Urothelium cell line (cell line): ENCODE data around the gene GPRASP2.
A peak's percentile ranks its signal among the peaks of the same experiment; 100 is the strongest.
"Not testable (repeated sequence)": the region's sequence is repeated elsewhere in the genome, so short reads cannot be mapped to it uniquely, and the experiment has no call there.

Source experiments
- DNase-seq: peaks from one replicate; pipeline ENCODE4 v3.0.0; 2011; ENCODE audit warnings: low spot score, mixed read lengths
- FAIRE-seq: peaks from 2 replicates; lab custom pipeline; 2011; peaks lifted over from hg19 to GRCh38; lab: Jason Lieb, UNC

GPRASP2 gene

GRCh38 chrX:102712216-102712966 is at the start of gene GPRASP2:
GPRASP2 (plus strand) TSS chrX:102712448; CDS start chrX:102714870, 2,422 bp downstream.
- FAIRE-seq (no peak), DNase-seq (peak; percentile 33)

GRCh38 chrX:102663820-102664219 is 48.4 kb upstream of the GPRASP2 start:
- not testable (repeated sequence) for DNase-seq, FAIRE-seq

GRCh38 chrX:102667034-102667433 is 45.2 kb upstream of the GPRASP2 start:
- not testable (repeated sequence) for FAIRE-seq, DNase-seq

GRCh38 chrX:102669526-102669925 is 42.7 kb upstream of the GPRASP2 start:
- FAIRE-seq = no peak
- DNase-seq = no peak

- DNase-seq = no peak
- no peak for FAIRE-seq
Observed at GRCh38 chrX:102672856-102673255, 39.4 kb upstream of the GPRASP2 start.

- DNase-seq, FAIRE-seq: not testable (repeated sequence)
Observed at GRCh38 chrX:102677479-102677878, 34.8 kb upstream of the GPRASP2 start.

- FAIRE-seq = no peak
Observed at GRCh38 chrX:102684772-102685520, 27.3 kb upstream of the GPRASP2 start.

GRCh38 chrX:102694749-102695148 is 17.5 kb upstream of the GPRASP2 start:
- FAIRE-seq (no peak), DNase-seq (no peak)

More at GRCh38 chrX:102684772-102685520, 27.3 kb upstream of the GPRASP2 start:
- no peak for DNase-seq

- DNase-seq = no peak
- FAIRE-seq = no peak
Observed at GRCh38 chrX:102696306-102696705, 15.9 kb upstream of the GPRASP2 start.

GRCh38 chrX:102697494-102697893 is 14.8 kb upstream of the GPRASP2 start:
- DNase-seq (no peak), FAIRE-seq (no peak)

- FAIRE-seq = no peak
Observed at GRCh38 chrX:102708900-102709299, 3.3 kb upstream of the GPRASP2 start.

GRCh38 chrX:102711872-102712215 is 404 bp upstream of the GPRASP2 start:
- FAIRE-seq (no peak), DNase-seq (no peak)

More at GRCh38 chrX:102708900-102709299, 3.3 kb upstream of the GPRASP2 start:
- no peak for DNase-seq

GRCh38 chrX:102712981-102713625 is 855 bp downstream of the GPRASP2 start:
- no peak for FAIRE-seq
- DNase-seq = peak; percentile 46

GRCh38 chrX:102714994-102715393 is 2.7 kb downstream of the GPRASP2 start:
- no peak for FAIRE-seq
- no peak for DNase-seq

- DNase-seq = no peak
- no peak for FAIRE-seq
Observed at GRCh38 chrX:102715967-102716366, 3.7 kb downstream of the GPRASP2 start.

GRCh38 chrX:102720237-102721168 is 8.3 kb downstream of the GPRASP2 start, which contains the start of gene GPRASP3:
GPRASP3 (plus strand) TSS chrX:102720743; CDS start chrX:102748996, 28,253 bp downstream.
- DNase-seq = no peak
- no peak for FAIRE-seq

- FAIRE-seq, DNase-seq: not testable (repeated sequence)
Observed at GRCh38 chrX:102721169-102721506, 8.9 kb downstream of the GPRASP2 start.

- no peak for FAIRE-seq
Observed at GRCh38 chrX:102723456-102723855, 11.2 kb downstream of the GPRASP2 start.

GRCh38 chrX:102727761-102728160 is 15.5 kb downstream of the GPRASP2 start:
- no peak for FAIRE-seq
- no peak for DNase-seq

More at GRCh38 chrX:102723456-102723855, 11.2 kb downstream of the GPRASP2 start:
- DNase-seq = no peak

GRCh38 chrX:102728646-102729045 is 16.4 kb downstream of the GPRASP2 start:
- FAIRE-seq (no peak), DNase-seq (no peak)
